ENCODE results near the gene FGD3.

Gene FGD3

DNA sequence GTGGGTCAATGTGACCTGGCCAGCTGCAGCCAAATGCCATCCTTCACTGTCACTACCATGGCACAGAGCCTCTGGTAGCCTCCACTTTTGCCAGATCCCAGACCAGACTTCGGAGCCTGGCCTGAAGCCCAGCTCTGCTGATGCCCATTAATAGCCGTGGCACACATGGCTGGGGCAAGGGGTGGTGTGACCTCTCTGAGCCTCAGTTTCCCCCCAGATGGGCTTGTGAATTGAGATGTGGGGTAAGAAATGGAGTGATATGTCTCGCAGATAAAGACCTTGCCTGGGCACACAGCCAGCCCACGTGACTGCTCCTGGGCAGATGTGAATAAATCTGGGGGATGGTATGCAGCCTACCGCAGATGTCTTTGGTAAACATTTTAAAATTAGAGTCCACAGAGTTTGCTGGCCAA is 125.1 kb downstream of the FGD3 start:
- Histone ChIP-seq H3K27ac (ENCODE audit: low read depth, low read length) (no peak overlapping the region), H3K4me1 (ENCODE audit: control insufficient read depth in 1 of 2, insufficient read depth in 2 of 2, low read length in 2 of 2) (peaks cover 0 to 3% of the 10 kb centered on the region in 2 donors), H3K27me3 (ENCODE audit: control insufficient read depth in 1 of 2, insufficient read depth in 2 of 2, low read length in 2 of 2) (no peaks in the 10 kb centered on the region), H3K9me3 (ENCODE audit: control insufficient read depth in 1 of 2, low read length in 2 of 2) (no peaks in the 10 kb centered on the region), H3K4me3 (ENCODE audit: low read depth in 1 of 2, low read length in 2 of 2) (no peak overlapping the region), H3K9ac (ENCODE audit: low read depth in 1 of 2, low read length in 2 of 2) (no peak overlapping the region), H3K36me3 (ENCODE audit: control insufficient read depth in 1 of 2, insufficient read depth in 2 of 2, low read length in 2 of 2) (no peaks in the 10 kb centered on the region)

- no peaks in the 10 kb centered on the region for H3K27me3 ChIP-seq (ENCODE audit: control insufficient read depth in 1 of 2, insufficient read depth in 2 of 2, low read length in 2 of 2)
- H3K9ac ChIP-seq (ENCODE audit: low read depth in 1 of 2, low read length in 2 of 2), result no peak overlapping the region
- H3K4me3 ChIP-seq (ENCODE audit: low read depth in 1 of 2, low read length in 2 of 2), result no peak overlapping the region
- peaks cover 0 to 8% of the 10 kb centered on the region in 2 donors for H3K36me3 ChIP-seq (ENCODE audit: control insufficient read depth in 1 of 2, insufficient read depth in 2 of 2, low read length in 2 of 2)
- H3K4me1 ChIP-seq (ENCODE audit: control insufficient read depth in 1 of 2, insufficient read depth in 2 of 2, low read length in 2 of 2), result peaks cover 0 to 3% of the 10 kb centered on the region in 2 donors
- no peak overlapping the region for H3K27ac ChIP-seq (ENCODE audit: low read depth, low read length)
- no peaks in the 10 kb centered on the region for H3K9me3 ChIP-seq (ENCODE audit: control insufficient read depth in 1 of 2, low read length in 2 of 2)
Measured at GRCh38 chr9:93076101-93076791, 128.9 kb downstream of the FGD3 start.

DNA sequence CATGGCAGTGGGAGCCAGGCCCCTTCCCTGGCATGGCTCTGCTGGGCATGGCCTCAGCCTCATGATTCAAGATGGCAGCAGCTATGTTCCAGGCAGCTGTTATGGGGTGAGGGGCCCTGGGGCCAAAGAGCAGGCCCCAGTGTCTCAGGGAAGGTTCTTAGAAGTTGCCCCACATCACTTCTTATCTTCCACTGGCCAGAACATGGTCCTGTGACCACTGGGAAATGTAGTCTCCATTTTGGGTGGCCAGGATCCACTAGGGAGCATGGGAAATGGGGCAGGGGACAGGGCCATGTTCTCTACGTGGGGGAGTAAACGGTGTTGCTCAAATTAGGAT is 129.4 kb downstream of the FGD3 start:
- Histone ChIP-seq H3K27ac (ENCODE audit: low read depth, low read length) (no peak overlapping the region), H3K4me1 (ENCODE audit: control insufficient read depth in 1 of 2, insufficient read depth in 2 of 2, low read length in 2 of 2) (peaks cover 0 to 3% of the 10 kb centered on the region in 2 donors), H3K9ac (ENCODE audit: low read depth in 1 of 2, low read length in 2 of 2) (no peak overlapping the region), H3K9me3 (ENCODE audit: control insufficient read depth in 1 of 2, low read length in 2 of 2) (no peaks in the 10 kb centered on the region), H3K27me3 (ENCODE audit: control insufficient read depth in 1 of 2, insufficient read depth in 2 of 2, low read length in 2 of 2) (no peaks in the 10 kb centered on the region), H3K36me3 (ENCODE audit: control insufficient read depth in 1 of 2, insufficient read depth in 2 of 2, low read length in 2 of 2) (peaks cover 0 to 10% of the 10 kb centered on the region in 2 donors), H3K4me3 (ENCODE audit: low read depth in 1 of 2, low read length in 2 of 2) (no peak overlapping the region)

DNA sequence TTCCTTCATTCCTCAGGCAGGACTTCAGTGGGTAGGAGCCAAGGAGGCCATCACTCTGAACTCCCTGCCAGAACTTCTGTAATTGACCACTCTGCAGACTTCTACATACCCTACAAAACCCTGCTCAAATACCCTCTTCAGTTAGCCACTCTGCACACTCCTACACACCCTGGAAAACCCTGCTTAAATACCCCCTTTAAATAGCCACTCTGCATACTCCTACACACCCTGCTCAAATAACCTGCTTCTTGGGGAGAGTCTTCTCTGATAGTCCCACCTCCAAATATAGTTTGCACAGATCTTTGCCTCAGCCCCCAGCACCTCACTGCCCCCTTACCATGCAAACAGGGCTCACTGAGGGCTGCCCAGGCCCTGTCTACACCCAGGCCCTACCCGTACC is 130.0 kb downstream of the FGD3 start:
- Histone ChIP-seq H3K27ac (ENCODE audit: low read depth, low read length) (no peak overlapping the region), H3K36me3 (ENCODE audit: control insufficient read depth in 1 of 2, insufficient read depth in 2 of 2, low read length in 2 of 2) (peaks cover 0 to 10% of the 10 kb centered on the region in 2 donors), H3K4me3 (ENCODE audit: low read depth in 1 of 2, low read length in 2 of 2) (no peak overlapping the region), H3K4me1 (ENCODE audit: control insufficient read depth in 1 of 2, insufficient read depth in 2 of 2, low read length in 2 of 2) (peaks cover 0 to under 1% of the 10 kb centered on the region in 2 donors), H3K9ac (ENCODE audit: low read depth in 1 of 2, low read length in 2 of 2) (no peak overlapping the region), H3K27me3 (ENCODE audit: control insufficient read depth in 1 of 2, insufficient read depth in 2 of 2, low read length in 2 of 2) (no peaks in the 10 kb centered on the region), H3K9me3 (ENCODE audit: control insufficient read depth in 1 of 2, low read length in 2 of 2) (no peaks in the 10 kb centered on the region)

- Histone ChIP-seq H3K4me1 (ENCODE audit: control insufficient read depth in 1 of 2, insufficient read depth in 2 of 2, low read length in 2 of 2) (peaks cover 0 to 2% of the 10 kb centered on the region in 2 donors), H3K36me3 (ENCODE audit: control insufficient read depth in 1 of 2, insufficient read depth in 2 of 2, low read length in 2 of 2) (peaks cover 0 to 10% of the 10 kb centered on the region in 2 donors), H3K4me3 (ENCODE audit: low read depth in 1 of 2, low read length in 2 of 2) (no peak overlapping the region), H3K9ac (ENCODE audit: low read depth in 1 of 2, low read length in 2 of 2) (no peak overlapping the region), H3K27ac (ENCODE audit: low read depth, low read length) (no peak overlapping the region), H3K9me3 (ENCODE audit: control insufficient read depth in 1 of 2, low read length in 2 of 2) (no peaks in the 10 kb centered on the region), H3K27me3 (ENCODE audit: control insufficient read depth in 1 of 2, insufficient read depth in 2 of 2, low read length in 2 of 2) (no peaks in the 10 kb centered on the region)
Measured at GRCh38 chr9:93077811-93078210, 130.5 kb downstream of the FGD3 start.

DNA sequence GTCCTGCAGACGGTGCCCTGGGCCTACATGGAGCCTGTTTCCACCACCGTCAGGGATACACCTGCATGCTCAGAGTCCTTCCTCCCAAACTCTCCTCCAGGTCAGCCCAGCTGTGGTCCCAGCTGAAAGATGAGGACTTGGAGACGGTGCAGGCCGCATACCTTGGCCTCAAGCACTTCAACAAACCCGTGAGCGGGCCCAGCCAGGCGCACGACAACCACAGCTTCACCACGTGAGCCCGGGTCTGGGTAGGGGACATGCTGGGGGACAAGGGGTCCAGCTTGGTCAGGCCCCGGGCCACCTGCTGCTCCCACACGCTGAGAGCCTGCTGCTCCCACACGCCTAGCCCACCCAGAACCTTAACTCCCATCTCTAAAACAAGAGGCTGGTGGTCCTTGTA is 132.0 kb downstream of the FGD3 start:
- H3K36me3 ChIP-seq (ENCODE audit: control insufficient read depth in 1 of 2, insufficient read depth in 2 of 2, low read length in 2 of 2), result peaks cover 0 to 11% of the 10 kb centered on the region in 2 donors
- no peak overlapping the region for H3K9ac ChIP-seq (ENCODE audit: low read depth in 1 of 2, low read length in 2 of 2)
- H3K27me3 ChIP-seq (ENCODE audit: control insufficient read depth in 1 of 2, insufficient read depth in 2 of 2, low read length in 2 of 2), result no peaks in the 10 kb centered on the region
- peaks cover 0 to 3% of the 10 kb centered on the region in 2 donors for H3K4me1 ChIP-seq (ENCODE audit: control insufficient read depth in 1 of 2, insufficient read depth in 2 of 2, low read length in 2 of 2)
- H3K9me3 ChIP-seq (ENCODE audit: control insufficient read depth in 1 of 2, low read length in 2 of 2), result no peaks in the 10 kb centered on the region
- H3K4me3 ChIP-seq (ENCODE audit: low read depth in 1 of 2, low read length in 2 of 2), result no peak overlapping the region
- no peak overlapping the region for H3K27ac ChIP-seq (ENCODE audit: low read depth, low read length)

DNA sequence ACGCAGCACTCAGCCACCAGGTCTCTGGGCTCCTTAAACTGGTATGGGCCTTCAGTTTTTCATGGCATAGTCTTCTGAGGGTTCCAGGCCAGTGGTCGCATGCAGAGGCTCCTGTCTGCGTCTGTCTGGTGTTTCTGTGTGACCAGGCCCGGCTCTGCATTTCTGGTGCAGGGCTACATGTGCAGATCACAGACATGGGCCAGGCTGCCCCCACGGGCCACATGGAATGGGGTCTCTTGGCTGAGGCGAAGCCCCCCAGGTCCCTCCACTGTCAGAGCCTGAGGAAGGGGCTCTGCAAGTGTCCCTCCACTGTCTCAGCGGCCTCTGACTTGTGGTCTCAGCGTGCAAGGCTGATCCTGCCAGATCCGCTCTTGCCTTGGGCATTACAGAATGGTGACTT is 133.1 kb downstream of the FGD3 start:
- Histone ChIP-seq H3K27ac (ENCODE audit: low read depth, low read length) (no peak overlapping the region), H3K36me3 (ENCODE audit: control insufficient read depth in 1 of 2, insufficient read depth in 2 of 2, low read length in 2 of 2) (peaks cover 0 to 16% of the 10 kb centered on the region in 2 donors), H3K27me3 (ENCODE audit: control insufficient read depth in 1 of 2, insufficient read depth in 2 of 2, low read length in 2 of 2) (no peaks in the 10 kb centered on the region), H3K9ac (ENCODE audit: low read depth in 1 of 2, low read length in 2 of 2) (no peak overlapping the region), H3K4me1 (ENCODE audit: control insufficient read depth in 1 of 2, insufficient read depth in 2 of 2, low read length in 2 of 2) (peaks cover 0 to 3% of the 10 kb centered on the region in 2 donors), H3K4me3 (ENCODE audit: low read depth in 1 of 2, low read length in 2 of 2) (no peak overlapping the region), H3K9me3 (ENCODE audit: control insufficient read depth in 1 of 2, low read length in 2 of 2) (no peaks in the 10 kb centered on the region)

GRCh38 chr9:93081081-93081529 is 133.8 kb downstream of the FGD3 start:
- H3K9ac ChIP-seq (ENCODE audit: low read depth in 1 of 2, low read length in 2 of 2), result no peak overlapping the region
- H3K4me1 ChIP-seq (ENCODE audit: control insufficient read depth in 1 of 2, insufficient read depth in 2 of 2, low read length in 2 of 2), result peaks cover 0 to 3% of the 10 kb centered on the region in 2 donors
- H3K9me3 ChIP-seq (ENCODE audit: control insufficient read depth in 1 of 2, low read length in 2 of 2), result no peaks in the 10 kb centered on the region
- no peak overlapping the region for H3K4me3 ChIP-seq (ENCODE audit: low read depth in 1 of 2, low read length in 2 of 2)
- no peaks in the 10 kb centered on the region for H3K27me3 ChIP-seq (ENCODE audit: control insufficient read depth in 1 of 2, insufficient read depth in 2 of 2, low read length in 2 of 2)
- peaks cover 0 to 20% of the 10 kb centered on the region in 2 donors for H3K36me3 ChIP-seq (ENCODE audit: control insufficient read depth in 1 of 2, insufficient read depth in 2 of 2, low read length in 2 of 2)
- no peak overlapping the region for H3K27ac ChIP-seq (ENCODE audit: low read depth, low read length)

DNA sequence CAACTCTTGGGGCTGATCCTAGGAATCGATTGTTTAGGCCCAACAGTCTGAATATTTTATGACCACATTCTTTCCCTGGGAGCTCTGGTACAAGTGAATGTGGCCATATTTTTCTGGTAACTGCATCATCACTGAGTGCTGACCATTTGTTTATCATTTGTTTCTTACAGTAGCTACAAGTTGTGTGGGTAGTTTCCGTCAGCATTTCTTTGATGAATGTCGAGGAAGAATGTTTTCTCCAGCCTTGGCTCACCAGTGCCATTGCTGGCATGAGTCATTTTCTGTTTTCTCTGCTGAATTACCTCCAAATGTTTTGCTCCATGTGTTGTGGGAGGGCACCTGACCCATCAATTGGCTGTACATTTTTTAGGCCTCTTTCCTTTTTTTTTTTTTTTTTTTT is 134.6 kb downstream of the FGD3 start:
- Histone ChIP-seq H3K9ac (ENCODE audit: low read depth in 1 of 2, low read length in 2 of 2) (no peak overlapping the region), H3K27ac (ENCODE audit: low read depth, low read length) (no peak overlapping the region), H3K27me3 (ENCODE audit: control insufficient read depth in 1 of 2, insufficient read depth in 2 of 2, low read length in 2 of 2) (no peaks in the 10 kb centered on the region), H3K36me3 (ENCODE audit: control insufficient read depth in 1 of 2, insufficient read depth in 2 of 2, low read length in 2 of 2) (peaks cover 0 to 20% of the 10 kb centered on the region in 2 donors), H3K4me1 (ENCODE audit: control insufficient read depth in 1 of 2, insufficient read depth in 2 of 2, low read length in 2 of 2) (peaks cover 3 to 4% of the 10 kb centered on the region in 2 donors), H3K9me3 (ENCODE audit: control insufficient read depth in 1 of 2, low read length in 2 of 2) (no peaks in the 10 kb centered on the region), H3K4me3 (ENCODE audit: low read depth in 1 of 2, low read length in 2 of 2) (no peak overlapping the region)

- peaks cover 3 to 4% of the 10 kb centered on the region in 2 donors for H3K4me1 ChIP-seq (ENCODE audit: control insufficient read depth in 1 of 2, insufficient read depth in 2 of 2, low read length in 2 of 2)
- H3K27ac ChIP-seq (ENCODE audit: low read depth, low read length), result no peak overlapping the region
- peaks cover 0 to 20% of the 10 kb centered on the region in 2 donors for H3K36me3 ChIP-seq (ENCODE audit: control insufficient read depth in 1 of 2, insufficient read depth in 2 of 2, low read length in 2 of 2)
- H3K27me3 ChIP-seq (ENCODE audit: control insufficient read depth in 1 of 2, insufficient read depth in 2 of 2, low read length in 2 of 2), result no peaks in the 10 kb centered on the region
- no peak overlapping the region for H3K4me3 ChIP-seq (ENCODE audit: low read depth in 1 of 2, low read length in 2 of 2)
- H3K9ac ChIP-seq (ENCODE audit: low read depth in 1 of 2, low read length in 2 of 2), result no peak overlapping the region
- no peaks in the 10 kb centered on the region for H3K9me3 ChIP-seq (ENCODE audit: control insufficient read depth in 1 of 2, low read length in 2 of 2)
Measured at GRCh38 chr9:93082841-93083411, 135.6 kb downstream of the FGD3 start.
